GM18909 (cell line): ENCODE data around the gene TMPRSS6.

Experiments
- ATAC-seq: cut with Tn5 transposase; IDR thresholded peaks from one replicate; pipeline ENCODE4 v1.9.1; 2021; ENCODE audit warnings: mild to moderate bottlenecking; ENCODE audit not compliant: unreplicated experiment, poor library complexity

Gene TMPRSS6

DNA sequence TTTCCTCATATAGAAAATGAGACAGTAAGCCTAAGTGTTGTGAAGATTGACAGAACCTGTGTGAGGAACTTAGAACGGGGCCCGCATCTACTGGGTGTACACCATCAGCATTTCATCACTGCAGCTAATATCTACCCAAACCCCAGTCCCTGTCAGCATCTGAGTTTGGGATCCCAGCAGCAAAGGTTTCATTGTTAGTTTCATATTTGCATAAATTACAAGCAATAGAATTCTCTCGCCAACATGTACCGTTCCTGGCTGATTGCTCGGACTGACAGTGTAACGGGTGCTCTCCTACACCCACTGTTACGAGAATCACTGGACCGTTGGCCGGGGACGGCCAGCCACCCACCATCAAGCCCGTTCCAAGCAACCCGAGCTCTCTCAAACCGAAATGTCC, 10.4 kb upstream of the TMPRSS6 start:
- ATAC-seq: no peak

DNA sequence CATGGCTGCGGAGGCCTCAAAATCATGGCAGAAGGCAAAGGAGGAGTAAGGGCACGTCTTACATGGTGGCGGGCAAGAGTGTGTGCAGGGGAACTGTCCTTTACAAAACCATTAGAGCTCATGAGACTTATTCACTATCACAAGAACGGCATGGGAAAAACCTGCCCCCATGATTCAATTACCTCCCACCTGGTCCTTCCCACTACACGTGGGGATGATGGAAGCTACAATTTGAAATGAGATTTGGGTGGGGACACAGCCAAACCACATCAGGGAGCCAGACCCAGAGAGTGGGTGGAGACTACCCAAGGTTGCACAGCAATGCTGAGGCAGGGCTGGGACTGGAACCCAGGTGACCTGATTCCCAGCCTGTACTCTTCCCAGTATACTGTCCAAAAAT, 8.6 kb upstream of the TMPRSS6 start:
- ATAC-seq: no peak

DNA sequence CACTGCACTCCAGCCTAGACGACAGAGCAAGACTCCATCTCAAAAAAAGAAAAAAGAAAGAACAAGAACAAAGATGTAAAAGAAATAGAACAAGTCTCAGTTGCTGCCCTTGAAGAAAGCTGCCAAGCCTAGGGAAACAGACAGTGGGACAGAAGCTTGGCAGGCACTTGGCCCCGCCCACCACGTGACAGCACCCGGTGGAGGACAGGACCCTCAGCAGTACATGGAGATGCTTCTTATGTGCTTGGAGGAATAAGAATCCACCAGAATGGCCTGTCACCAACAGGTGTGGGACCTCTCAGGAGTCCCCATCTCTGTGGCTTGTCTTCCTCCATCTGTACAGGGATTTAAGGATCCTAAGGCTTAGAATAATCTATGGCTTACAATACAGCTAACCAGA, 7.6 kb upstream of the TMPRSS6 start:
- ATAC-seq: no peak

DNA sequence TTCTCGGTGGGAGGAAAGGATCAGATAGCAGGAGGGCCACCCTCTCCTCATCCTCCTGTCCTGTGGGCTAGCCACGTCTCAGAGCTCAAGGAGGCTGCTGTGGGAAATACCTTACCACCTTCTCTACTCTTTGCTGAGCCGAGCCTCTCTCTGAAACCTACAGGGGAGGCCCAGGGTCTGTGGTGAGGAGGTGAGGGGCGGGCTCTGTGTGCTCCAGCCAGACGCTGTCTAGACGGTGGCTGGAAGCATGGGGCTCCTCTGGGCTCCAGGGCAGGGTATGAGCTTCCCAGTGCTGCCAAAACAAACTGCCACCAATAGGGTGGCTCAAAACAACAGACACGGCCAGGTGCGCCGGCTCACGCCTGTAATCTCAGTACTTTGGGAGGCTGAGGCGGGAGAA, 5.5 kb upstream of the TMPRSS6 start:
- ATAC-seq: no peak

DNA sequence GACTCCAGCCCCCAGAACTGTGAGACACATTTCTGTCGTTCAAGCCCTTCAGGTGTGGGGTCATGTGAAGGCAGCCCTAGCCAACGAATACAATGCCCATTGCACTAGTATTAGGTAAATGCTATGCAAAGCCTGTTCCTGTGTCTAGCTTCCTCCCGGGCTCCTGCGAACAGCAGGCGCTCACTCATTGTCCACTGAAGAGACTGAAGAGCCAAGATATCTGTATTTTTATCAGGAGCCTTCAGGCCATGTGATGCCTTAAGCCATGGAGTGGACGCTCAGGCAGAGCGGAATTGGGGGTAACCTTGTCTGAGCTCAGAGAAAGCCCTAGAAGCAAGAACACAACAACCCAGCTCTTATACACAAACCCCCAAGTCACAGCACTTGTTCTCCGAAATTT, 4.2 kb upstream of the TMPRSS6 start:
- no peak for ATAC-seq

DNA sequence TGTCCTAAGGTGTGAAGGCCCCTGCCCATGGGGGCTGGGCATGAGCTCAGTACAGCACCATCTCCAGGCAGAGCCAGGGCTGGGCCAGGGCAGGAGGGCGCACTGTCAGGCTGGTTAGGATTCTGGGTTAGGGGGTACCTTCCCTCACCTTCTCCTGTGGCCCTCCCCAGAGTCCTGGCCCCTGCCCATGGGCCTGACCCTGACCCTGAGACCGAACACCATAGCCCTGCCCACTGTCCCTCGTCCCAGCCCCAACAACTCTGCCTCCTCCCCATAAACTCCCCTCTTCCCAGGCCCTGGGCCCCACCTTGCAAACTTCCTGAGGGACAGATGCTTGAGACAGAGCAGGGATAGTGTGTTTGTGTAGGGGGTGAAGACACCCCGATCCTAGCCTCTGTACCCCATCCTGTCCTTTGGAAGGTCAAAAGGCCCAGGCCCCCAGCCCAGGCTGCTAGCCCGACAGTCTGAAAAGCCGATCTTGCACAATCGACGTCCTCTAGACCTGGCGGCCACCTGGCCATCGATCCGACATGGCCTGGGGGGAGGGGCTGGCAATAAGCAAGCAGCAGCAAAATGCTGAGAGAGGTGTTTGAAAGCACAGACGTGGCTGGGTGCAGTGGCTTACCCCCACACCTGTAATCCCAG, 2.7 kb upstream of the TMPRSS6 start:
- ATAC-seq: no peak

DNA sequence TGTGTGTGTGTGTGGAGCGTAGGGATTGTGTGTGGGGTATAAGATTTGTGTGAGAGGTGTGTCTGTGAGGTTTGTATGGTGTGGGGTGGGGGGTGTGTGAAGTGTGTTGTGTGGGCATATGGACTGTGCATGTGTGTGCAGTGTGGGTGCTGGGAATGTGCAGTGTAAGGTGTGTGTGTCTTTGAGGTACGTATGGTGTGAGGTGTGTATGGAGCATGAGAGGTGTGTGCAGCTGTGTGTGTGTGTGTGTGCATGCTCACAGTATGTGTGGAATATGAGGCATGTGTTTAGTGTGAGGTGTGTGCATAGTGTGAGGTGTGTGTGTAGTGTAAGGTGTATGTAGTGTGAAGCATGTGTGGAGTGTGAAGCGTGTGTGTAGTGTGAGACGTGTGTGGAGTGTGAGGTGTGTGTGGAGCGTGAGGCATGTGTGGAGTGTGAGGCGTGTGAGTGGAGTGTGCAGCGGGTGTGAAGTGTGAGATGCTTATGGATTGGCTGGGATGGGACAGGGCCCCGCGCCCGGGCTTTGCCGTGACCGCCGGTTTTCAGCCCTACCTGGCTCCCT, 1.7 kb upstream of the TMPRSS6 start:
- no peak for ATAC-seq

DNA sequence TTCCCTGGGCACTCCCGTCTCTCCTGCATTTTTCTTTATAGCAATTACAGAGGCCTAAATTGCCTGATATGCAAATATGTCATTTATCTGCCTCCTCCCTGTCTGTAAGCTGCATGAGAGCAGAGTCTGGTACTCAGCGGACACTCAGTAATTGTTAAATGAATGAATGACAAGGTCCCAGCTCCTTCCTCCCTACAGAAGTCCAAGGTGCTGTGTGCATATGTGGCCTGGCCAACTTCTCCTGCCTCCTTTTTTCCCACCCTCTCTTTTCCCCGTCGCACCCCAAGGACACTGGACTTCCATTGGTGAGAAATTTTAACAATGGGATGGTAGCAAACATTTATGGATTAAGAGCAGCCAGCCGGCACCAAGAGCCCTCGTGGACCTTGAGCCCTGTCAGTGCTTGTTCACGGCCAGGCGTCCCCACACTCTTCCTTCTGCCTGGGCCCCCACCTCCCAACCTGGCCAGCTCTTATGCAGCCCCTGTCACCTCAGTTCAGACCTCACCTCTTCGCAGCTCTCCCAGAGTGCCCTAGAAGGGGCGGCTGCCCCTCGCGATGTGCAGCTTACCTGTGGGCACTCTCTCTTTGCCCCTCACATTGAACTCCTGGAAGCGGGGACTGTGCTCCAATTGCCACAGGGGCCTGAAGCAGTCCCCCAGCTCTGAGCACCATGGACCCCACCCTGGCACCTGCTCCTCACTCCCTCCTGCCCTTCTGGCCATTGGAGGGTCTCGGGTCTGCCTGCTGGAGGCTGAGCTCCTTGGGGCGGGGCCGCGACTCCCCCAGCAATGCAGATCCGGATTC, 1.5 kb downstream of the TMPRSS6 start:
- ATAC-seq: no peak

DNA sequence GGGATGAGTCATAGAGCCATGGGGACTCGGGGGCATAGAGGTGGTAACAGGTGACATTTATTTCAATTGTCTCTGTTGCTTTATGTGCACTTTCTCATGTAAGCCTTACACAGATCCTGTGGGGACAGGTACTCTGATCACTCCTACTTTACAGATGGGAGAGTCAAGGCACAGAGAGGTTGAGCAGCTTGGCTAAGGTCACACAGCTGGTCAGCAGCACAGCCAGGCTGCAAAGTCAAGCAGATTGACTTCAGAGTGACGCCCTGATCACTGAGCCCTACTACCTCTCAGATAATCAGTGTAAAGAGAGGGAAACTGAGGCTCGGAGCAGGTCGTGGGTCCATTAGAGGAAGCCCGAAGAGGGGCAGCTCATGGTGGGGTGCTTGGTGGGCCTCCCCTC, 3.5 kb downstream of the TMPRSS6 start:
- no peak for ATAC-seq

DNA sequence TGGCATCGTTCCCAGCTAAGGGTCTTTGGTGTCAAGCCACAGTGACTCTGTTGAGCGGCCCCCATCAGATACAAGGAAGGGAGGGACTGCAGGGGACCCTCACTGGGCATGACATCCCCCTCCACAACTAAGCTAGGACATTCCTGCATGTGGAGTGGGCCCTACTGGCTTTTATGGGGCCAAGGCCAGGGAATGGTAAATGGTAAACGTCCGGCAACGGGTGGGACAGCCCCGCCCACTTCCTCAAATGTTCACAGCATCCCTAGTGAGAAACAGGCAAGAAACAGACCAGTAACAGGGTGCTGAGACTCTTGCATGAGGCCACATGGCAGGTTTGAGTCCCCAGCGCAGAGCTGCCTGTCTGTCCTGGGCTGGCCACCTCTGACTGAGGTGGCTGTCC, 4.4 kb downstream of the TMPRSS6 start:
- no peak for ATAC-seq

DNA sequence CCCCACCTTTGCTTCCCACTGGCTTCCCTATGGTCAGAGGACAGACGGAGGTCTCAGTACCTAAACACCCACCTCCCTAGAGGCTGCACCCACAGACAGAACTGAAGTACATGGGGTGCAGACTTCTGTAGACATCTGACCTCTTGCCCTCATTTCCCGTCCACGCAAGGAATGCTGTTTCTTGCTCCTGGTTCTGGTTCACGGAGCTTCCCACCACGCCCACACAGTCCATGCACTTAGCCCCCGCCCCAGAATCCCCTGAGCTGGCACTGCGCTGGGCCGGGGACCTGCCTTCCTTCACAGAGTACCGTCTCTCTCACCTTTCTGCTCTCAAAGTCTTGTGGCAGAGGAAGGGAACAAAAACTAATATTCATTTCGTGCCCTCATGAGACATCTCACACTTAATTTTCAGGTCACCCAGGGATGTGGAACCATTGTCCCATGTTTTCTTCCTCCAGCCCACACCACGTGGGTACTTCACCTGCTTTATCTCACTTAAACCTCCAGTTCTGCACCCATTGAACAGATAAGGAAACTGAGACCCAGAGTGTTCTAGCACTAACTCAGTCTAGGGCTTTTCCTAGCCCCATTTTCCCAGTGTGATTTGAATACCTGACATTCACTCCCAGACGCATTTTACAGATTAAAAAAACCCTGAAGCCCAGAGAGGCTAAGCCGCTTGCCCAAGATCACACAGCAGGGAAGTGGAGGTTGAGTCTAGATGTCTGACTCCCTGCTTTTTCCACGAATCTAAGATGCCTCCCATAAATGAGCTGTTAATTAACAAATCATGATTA, 5.7 kb downstream of the TMPRSS6 start:
- ATAC-seq: no peak

DNA sequence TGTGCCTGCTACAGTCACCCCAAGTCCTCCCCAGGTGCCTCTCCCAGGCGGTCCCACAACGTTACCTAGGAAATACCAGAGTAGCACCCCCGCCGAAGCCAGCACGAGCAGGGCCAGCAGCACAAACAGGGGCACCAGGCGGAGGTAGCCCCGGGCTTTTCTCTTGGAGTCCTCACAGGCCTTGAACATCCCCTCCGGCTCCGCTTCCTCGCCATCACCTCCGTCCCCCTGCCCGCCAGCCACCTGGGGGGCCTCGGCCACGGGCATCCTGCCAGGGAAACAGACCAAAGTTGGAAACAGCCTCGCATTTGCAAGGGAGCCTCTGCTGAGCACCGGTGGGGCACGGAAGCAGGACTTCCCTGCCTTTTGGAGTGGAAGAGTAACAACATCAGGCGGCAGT, 6.4 kb downstream of the TMPRSS6 start:
- ATAC-seq: no peak

DNA sequence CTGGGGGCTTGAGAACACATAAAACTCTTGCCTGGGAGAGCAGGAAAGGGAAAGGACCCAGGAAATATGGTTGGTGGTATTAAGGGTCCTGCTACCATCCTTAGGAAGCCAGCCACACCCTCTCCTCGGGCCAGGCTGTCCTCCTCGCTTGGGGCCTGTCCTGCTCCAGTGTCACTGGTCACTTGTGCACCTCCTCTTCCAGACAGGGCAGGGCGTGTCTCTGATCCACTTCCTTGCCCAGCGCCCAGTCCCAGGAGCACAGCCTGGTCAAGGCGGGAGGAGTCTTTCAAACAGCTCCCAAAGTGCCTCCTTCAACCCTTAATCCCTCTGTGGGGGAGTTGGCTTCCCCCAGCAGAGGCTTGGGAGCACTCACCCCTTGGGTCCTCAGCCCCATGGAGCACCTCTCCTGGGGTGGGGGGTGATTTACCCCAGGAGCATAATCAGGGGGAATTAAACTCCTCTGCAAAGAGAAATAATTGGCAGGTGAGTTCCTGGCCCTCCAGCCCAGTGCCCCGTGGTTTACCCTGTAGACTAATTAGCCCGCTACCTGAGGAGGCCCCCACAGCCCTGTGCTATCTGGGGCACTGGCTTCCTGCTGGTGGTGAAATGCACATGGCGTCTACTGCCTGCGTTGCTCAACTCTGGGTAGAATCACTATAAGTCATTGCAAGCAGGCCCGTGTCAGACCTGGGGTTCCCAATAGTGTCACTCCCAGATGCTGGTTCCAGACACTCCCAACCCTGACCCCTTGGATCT, 8.0 kb downstream of the TMPRSS6 start:
- no peak for ATAC-seq

DNA sequence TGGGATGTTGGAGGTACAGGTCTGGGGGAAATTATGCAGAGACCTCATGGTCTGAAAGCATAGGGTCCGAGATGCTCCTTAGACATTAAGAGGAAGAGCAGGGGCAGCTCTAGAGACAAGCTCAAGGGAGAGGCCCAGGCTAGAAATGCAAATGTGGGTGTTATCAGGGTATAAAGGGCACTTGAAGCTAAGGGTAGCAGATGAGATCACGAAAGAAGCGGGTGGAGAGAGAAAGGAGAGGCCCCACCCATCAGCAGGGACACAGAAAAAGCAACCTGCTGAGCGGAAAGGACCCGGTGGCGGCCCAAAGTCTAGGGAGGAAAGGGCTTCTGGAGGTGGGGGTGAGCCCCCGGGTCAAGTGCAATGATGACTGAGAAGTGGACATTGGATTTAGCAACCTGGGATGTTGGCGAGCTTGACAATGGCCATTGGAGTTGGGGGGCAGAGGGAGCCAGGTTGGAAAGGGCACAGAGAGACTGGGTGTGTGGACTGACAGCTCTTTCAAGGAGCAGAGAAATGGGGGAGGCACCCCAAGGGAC, 8.9 kb downstream of the TMPRSS6 start:
- ATAC-seq: no peak

DNA sequence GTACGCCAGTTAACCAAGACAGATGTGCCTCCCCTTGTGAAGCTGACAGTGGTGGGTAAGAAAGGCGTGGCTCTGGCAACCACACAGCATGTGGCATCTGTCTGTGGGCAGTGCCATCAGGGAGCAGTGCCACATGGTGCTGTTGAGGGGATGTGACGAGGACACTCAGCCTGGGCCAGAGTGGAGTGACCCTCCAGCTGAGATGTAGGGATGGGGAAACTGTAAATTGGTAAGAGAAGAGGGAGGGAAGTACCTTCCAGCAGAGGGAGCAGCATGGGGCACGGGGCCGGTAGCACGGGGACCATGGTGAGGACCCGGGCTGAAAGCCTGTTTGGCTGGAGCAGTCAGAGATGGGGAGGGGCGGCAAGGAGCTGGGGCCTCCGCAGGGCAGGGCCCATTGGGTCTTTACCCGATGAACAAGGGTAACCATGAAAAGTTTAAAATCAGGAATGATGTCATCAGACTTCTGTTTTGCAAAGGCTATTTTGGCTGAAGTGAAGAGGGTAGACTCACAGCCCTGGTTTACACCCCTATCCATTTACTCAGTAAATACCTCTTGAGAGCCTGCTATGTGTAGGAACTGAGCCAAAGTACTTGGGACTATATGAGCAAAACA, 10.4 kb downstream of the TMPRSS6 start:
- ATAC-seq: no peak

DNA sequence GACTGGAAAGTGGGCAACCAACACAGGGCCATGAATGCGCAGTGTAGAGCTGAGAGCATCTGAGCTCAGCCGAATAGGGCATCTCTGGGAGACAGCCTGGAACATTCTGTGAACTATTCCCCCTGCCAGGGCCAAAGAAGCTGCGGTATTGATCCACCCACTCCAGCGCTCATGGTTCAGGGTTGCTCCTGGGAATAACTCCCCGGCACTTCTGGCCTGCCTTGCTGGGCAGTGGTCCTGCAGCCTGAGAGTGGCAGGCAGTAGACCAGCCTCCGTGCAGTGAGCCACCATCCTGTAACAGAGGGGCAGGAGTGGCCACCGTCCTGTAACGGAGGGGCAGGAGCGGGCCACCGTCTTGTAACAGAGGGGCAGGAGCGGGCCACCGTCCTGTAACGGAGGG, 12.2 kb downstream of the TMPRSS6 start:
- ATAC-seq: no peak

DNA sequence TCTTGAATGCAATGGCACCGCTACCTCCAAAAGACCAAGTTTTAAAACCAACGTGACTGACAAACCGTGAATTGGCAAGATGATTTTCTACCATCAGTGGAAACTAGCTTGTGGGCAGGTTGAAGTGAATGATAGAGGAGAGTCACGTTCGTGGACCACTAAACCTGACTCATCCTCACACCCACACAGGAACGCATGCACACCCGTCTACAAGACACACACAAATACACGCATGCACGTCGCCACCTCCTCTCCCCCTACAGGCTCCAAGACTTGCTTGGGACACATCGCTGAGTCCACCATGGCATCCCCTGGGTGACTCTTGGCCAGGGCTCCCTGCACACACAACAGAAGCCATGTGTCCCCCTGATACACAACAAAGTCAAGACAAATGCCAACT, 14.4 kb downstream of the TMPRSS6 start:
- ATAC-seq: no peak

DNA sequence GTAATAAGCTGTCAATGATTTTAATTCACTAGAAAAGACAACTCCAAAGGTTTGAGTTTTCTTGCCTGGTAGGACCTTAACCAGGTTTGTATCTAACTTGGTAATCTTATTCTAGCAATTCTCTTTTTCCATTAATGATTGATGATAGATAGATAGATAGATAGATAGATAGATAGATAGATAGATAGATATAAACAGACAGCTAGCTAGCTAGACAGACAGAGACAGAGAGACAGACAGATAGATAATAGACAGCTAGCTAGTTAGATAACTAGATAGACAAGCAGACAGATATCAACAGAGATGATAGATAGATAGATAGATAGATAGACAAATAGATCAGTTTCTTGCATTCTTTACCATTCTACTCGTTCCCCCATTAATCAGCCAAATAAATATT, 15.3 kb downstream of the TMPRSS6 start:
- ATAC-seq: no peak

DNA sequence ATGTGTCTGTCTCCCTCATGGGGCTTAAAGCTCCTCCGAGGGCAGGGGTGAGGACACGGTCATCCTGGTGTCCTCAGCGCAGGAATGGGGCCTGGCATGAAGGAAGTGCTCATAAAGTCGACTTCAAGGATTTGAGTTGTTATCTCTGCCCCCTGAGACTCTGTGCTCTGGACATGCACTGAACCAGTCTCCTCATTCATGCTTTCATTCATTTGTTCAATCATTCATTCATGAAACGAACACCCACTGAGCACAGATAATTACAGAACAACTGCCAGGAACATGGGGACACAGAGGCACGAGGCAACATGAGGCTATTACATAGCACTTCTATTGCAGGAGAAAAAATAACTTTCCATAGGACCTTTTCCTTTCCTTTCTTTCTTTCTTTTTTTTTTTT, 16.5 kb downstream of the TMPRSS6 start:
- no peak for ATAC-seq

DNA sequence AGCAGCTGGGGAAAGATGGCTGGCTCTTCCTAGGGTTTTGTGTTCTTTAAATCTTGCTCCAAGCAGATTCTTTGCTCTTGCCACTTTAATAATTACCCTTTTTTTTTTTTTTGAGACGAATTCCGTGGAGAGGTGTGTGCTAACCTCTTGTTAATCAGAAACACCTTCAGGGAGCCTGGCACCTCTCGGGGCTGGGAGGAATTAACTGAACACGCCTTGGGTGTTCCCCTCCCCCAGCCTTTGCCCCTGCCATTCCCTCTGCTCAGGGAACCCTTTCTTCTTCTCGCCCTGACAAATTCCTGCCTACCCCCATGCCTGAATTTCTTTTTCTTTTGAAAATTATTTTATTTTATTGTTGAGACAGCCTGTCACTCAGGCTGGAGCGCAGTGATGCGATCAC, 17.5 kb downstream of the TMPRSS6 start:
- no peak for ATAC-seq
